ENCODE measurements around the gene MDFIC.

Gene MDFIC

DNA sequence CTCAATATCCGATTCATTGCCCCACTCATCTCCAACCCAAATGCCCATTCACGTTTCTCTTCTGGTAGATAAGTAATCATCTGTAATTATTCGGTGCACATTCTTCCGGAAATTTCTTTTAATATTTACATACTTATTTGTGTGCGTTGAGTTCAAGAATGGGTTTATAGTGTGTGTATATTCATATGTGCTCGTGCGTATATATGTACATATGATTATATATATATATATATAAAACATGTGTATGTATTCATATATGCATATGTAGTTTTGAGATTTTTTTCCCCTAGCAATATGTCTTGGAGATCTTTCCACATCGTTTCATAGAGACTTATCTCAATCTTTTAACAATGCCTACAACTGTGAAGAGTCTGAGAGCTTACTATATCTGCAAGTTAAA is 118.2 kb downstream of the MDFIC start:
- no peak for DNase-seq (ENCODE audit: low read depth)

DNA sequence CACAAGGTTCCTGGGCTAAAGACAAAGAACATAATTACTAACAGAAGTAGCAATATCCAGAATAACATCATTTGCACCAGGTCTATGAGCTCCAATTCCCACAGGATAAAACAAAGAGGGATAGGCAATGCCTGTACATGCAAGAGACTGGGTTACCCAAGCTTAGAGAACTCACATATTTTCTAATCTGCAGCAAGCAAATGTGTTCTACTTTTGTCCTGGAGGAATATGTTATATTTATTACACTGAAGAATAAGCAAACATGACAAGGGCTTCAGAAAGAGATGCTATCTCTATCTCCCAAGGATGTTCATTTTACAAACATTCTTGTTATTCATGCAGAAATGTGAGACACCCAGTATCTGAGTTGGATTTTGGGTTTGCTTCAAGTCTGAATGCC is 118.6 kb downstream of the MDFIC start:
- DNase-seq (ENCODE audit: low read depth): peak; percentile 28

DNA sequence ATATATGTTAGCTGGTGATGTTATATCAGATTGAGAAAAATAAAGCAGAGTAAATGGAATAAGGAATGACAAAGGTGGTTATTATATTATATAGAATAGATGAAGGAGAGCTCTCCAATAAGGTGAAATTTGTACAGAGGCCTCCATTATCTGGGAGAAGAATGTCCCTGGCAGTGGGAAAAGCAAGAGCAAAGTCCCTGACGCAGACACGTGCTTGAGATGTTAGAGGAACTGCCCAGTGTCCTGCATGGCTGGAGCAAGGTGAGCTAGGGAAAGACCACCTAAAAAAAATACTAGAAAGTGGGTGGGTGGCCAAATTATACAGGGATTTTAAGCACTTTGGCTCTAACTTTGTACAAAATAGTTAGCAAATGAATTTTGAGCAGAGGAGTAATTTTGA is 120.7 kb downstream of the MDFIC start:
- DNase-seq (ENCODE audit: low read depth): no peak

DNA sequence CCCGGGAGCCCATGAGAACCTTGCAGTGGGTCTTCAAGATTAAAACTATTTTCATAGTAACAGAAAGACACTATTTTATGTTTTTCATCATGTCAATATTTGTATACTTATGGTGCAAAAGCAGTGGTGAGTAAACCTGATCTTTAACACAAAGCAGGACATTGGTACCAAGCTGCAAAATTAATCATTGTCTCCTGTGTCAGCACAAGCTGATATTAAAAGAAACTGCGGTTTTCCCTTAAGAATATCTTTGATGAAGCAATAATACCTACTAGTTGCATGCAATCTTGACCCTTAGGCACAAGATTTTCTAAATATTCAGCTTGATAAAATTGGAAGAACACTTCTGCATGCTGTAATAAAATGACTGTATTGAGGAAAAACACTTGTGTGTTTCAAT is 121.7 kb downstream of the MDFIC start:
- DNase-seq (ENCODE audit: low read depth): no peak

DNA sequence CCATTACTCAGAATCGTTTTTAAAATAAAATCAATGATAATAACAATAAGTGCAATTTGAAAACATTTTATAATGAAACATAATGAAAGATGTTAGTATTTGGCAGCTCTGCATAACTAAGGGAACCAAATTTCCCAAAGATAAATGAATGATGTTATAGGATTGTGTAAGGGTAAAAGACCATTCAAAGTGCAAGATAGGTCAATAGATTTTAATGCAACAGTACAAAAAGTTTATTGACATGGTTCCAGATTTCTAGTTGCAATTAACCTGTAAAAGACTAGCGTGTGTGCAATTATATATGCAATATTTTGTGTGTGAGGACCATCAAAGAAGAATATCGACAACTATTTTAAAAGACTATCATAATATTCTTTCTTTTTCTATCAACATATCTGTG is 122.3 kb downstream of the MDFIC start:
- DNase-seq (ENCODE audit: low read depth): no peak

DNA sequence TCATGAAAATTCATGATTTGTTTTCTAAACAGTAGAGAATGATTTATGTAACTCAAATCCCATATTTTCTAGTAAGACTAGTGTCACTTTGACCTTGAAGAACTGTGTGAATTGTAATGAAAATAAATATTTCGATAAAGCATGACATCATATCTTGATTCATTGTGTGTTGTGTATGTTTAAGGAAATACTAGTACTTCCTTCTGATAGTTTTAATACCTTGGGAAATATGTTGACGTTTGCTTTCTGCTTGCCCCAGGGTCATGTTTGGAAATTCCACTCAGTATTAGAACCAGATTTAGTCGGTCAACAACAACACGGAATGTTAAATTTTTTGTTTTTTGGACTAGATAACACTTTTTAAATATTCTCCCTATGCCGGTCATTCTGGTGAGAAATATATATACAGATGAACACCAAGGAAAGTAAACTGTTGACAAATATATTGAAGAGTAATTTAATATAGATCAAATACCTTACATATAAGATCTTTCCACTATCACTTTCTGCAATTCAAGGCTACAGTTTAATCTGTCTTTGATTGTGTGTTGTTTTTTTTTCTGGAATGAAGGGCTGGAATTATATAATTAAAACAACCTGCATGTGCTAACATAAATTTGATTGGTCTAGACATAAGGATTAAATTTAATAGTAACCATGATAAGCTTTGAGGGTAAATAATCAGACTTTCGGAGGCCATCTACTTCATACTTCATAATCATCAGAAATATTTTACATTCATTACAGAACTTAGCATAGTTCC is 126.2 kb downstream of the MDFIC start:
- peak; percentile 45 for DNase-seq (ENCODE audit: low read depth)

GRCh38 chr7:115052706-115053105 is 130.8 kb downstream of the MDFIC start:
- DNase-seq (ENCODE audit: low read depth): no peak

GRCh38 chr7:115054478-115055065 is 132.7 kb downstream of the MDFIC start:
- no peak for DNase-seq (ENCODE audit: low read depth)

DNA sequence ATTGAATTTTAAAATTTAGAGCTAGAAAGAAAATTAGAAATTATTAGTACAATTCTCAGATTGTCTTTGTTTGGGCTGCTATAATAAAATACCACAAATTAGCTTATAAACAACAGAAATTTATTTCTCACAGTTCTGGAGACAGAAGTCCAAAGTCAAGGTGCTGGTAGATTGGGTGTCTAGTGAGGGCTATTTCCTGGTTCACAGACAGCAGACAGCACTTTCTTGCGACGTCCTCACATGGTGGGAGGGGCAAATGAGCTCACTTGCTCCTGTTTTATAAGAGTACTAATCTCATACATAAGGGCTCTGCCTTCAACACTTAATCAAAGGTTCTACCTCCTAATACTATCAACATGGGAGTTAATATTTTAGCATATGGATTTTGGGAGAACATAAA is 134.1 kb downstream of the MDFIC start:
- DNase-seq (ENCODE audit: low read depth): no peak

GRCh38 chr7:115058726-115059125 is 136.8 kb downstream of the MDFIC start:
- no peak for DNase-seq (ENCODE audit: low read depth)

DNA sequence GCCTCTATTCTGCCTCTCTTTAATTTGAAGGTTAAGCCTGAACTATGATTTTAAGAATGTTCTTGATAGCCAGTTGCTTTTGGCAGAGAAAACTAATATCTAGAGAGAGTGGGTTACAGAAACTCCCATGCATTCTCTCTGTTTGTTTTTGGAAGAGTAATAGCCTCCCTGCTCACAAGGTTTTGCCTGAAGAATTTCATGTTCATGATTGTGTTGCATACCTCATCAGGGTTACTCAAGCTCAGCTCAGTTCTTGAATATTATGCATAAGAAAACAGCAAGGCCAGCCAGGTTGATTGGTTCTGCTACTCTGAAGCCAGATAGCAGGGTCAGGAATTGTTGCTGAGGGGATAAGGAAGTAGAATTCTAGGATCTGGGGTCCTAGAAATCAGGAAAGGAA is 137.4 kb downstream of the MDFIC start:
- no peak for DNase-seq (ENCODE audit: low read depth)

DNA sequence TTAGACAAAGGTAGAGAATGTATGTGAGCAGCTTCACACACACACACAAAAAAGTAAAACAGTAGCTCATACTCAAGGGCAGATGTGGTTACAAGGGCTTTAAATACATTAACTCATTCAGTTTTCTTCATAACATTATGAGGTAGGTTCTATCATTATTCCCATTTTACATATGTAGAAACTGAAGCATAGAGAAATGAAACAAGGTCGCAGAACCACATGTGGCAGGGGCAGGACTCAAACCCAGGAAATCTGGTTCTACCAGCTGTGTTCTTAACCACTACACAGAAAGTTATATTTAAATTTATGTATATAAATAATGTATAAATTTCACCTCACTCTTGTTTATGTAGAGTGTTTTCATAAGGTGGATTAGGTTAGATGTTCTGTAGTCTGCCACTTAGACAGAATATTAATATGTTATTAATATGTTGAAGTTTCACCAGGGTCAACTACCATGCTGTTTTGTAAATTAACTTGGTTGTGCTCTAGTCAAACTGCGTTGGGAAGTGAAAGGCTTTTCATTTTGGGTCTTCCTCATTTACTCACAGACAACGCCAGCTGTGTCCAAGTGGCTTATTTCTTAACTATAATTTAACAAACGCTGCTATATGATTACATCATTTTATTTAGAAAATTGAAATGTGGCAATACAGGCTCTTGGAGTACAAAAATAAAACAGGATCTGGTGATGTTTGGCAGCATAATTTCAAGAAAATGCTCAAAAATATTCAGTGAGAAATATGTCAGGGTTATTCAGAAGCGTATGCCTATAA is 138.4 kb downstream of the MDFIC start:
- DNase-seq (ENCODE audit: low read depth): no peak

DNA sequence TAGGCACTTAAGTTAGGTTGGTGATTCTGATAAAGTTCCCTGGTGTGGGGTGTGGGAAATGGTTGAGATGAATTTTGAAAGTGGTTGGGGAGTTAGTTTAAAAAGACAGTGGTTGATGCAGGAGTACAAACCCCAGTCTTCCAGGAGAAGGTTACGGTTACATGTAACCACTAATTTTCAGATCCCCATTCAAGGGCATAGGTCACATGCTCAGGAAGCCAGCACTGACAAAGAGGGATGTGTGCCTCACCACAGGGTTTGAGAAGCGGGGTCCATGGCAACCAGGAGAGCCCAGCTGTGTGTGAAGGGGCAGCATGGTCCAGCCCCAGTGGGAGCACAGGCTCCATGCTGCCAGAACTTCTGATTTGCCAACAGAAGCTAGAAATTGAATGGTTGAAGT is 144.2 kb downstream of the MDFIC start:
- DNase-seq (ENCODE audit: low read depth): no peak

DNA sequence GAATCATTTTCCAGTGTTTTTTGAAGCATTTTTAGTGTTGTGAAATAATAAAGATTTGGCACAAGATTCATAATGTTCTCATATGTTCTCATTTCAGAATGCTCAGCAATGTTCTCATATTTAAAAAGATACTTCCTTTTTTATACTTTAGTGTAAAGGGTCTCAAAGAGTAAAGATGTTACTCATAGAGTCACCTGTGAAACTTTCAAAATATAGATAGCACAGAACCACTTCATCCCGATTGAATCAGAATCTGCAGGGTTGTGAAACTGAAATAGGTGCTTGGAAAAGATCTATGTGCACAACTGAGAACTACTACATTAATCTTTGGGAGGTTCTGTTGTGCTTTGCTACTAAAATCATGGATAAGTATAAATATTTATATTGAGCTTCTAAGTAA is 144.7 kb downstream of the MDFIC start:
- DNase-seq (ENCODE audit: low read depth): no peak

DNA sequence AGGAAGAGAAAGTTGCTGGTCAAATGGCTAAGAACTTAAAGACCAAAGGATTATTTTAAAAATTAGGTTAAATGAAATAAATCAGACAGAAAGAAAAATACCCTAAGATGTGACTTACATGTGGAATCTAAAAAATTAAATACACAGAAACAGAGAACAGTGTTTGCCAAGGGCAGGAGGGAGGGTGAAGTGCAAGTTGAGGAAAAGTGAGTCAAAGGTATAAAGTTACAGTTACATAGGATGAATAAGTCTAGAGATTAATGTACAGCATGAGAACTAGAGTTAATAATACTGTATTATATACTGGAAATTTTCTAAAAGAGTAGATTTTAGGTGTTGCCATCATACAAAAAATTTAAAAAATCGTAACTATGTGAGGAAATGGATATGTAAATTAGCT is 146.3 kb downstream of the MDFIC start:
- DNase-seq (ENCODE audit: low read depth): no peak

Measured in EH (cell line).